HepG2 (cell line): ENCODE data around the gene HPS1. TPM values are rescaled to one million over a fixed set of nuclear protein-coding genes. Genes with fewer than 3 reads are reported as not detected.
A peak's percentile ranks its signal among the peaks of the same experiment; 100 is the strongest.

ENCODE experiments used
- CEBPG ChIP-seq: IDR thresholded peaks from 2 replicates; pipeline ENCODE4 v1.6.1; 2016
- MEIS2 ChIP-seq: sonication (generic); formaldehyde crosslinking; IDR thresholded peaks from 2 replicates; pipeline ENCODE4 v1.9.0; 2021; ENCODE audit warnings: mild to moderate bottlenecking, missing genetic modification reagents
- NR1H2 ChIP-seq: sonication (generic); formaldehyde crosslinking; IDR thresholded peaks from 2 replicates; pipeline ENCODE4 v1.8.1; 2022; ENCODE audit warnings: low read depth, missing genetic modification reagents, borderline replicate concordance
- RCOR2 ChIP-seq: IDR thresholded peaks from 2 replicates; pipeline ENCODE4 v1.6.1; 2016; ENCODE audit warnings: missing biosample characterization, missing genetic modification reagents
- SKI ChIP-seq: fragments of 450-650 bp; IDR thresholded peaks from one replicate; pipeline ENCODE4 v1.6.1; 2018; ENCODE audit warnings: mild to moderate bottlenecking; ENCODE audit not compliant: partially characterized antibody
- ZNF260 ChIP-seq: sonication (generic); formaldehyde crosslinking; IDR thresholded peaks from 2 replicates; pipeline ENCODE4 v1.4.0; 2020; ENCODE audit warnings: missing genetic modification reagents, low read depth, mild to moderate bottlenecking, borderline replicate concordance
- ZNF383 ChIP-seq: sonication (generic); formaldehyde crosslinking; IDR thresholded peaks from 2 replicates; pipeline ENCODE4 v1.4.0; 2020; ENCODE audit warnings: missing genetic modification reagents, mild to moderate bottlenecking, borderline replicate concordance
- ZNF543 ChIP-seq: sonication (generic); formaldehyde crosslinking; IDR thresholded peaks from 2 replicates; pipeline ENCODE4 v1.4.0; 2020; ENCODE audit warnings: mild to moderate bottlenecking, missing genetic modification reagents
- ZNF615 ChIP-seq: sonication (generic); formaldehyde crosslinking; IDR thresholded peaks from 2 replicates; pipeline ENCODE4 v1.5.0; 2020; ENCODE audit warnings: mild to moderate bottlenecking, missing genetic modification reagents, borderline replicate concordance
- polyA plus RNA-seq, 8 experiments: library from polyadenylated mRNA; depleted of rRNA in 3 of 8; stranded (reverse) in 7 of 8; unstranded in 1 of 8; fragments of >200 nt; fragmentation: Illumina TruSeq in 4 of 8; extraction: Trizol in 4 of 8; gene quantifications; 2 replicates each; pipeline versions ENCODE4 v1.2.1 to v1.2.3, GENCODE V29; 2011 to 2016; ENCODE audit warnings: low read depth in 4 of 8, missing spikeins in 1 of 8, mixed read lengths in 1 of 8; ENCODE audit not compliant: insufficient read depth in 1 of 8
- total RNA-seq, 5 experiments: library from RNA; depleted of rRNA; stranded (reverse); fragments of >200 nt; fragmentation: Illumina TruSeq; extraction: Trizol; gene quantifications; 2 replicates each; pipeline ENCODE4 v1.2.3, GENCODE V29; 2016; ENCODE audit warnings: low read depth in 1 of 5
- TF ChIP-seq, protein P1 (sequence below): sonication (generic); formaldehyde crosslinking; IDR thresholded peaks from 2 replicates; pipeline ENCODE4 v1.5.1; 2020; ENCODE audit warnings: mild to moderate bottlenecking, missing genetic modification reagents, moderate library complexity
- TF ChIP-seq, protein P2 (sequence below): sonication (generic); formaldehyde crosslinking; IDR thresholded peaks from 2 replicates; pipeline ENCODE4 v1.4.0; 2020; ENCODE audit warnings: missing genetic modification reagents, borderline replicate concordance
- TF ChIP-seq, protein P3 (sequence below): sonication (generic); formaldehyde crosslinking; IDR thresholded peaks from 2 replicates; pipeline ENCODE4 v1.8.0; 2022; ENCODE audit warnings: missing genetic modification reagents, mild to moderate bottlenecking, inconsistent platforms, borderline replicate concordance
- TF ChIP-seq, protein P4 (sequence below): sonication (generic); formaldehyde crosslinking; IDR thresholded peaks from 2 replicates; pipeline ENCODE4 v1.5.0; 2020; ENCODE audit warnings: missing genetic modification reagents, mild to moderate bottlenecking, borderline replicate concordance
- TF ChIP-seq, protein P5 (sequence below): sonication (generic); formaldehyde crosslinking; IDR thresholded peaks from 2 replicates; pipeline ENCODE4 v1.4.0; 2020; ENCODE audit warnings: missing genetic modification reagents, low read depth, mild to moderate bottlenecking, borderline replicate concordance
- TF ChIP-seq, protein P6 (sequence below): sonication (generic); formaldehyde crosslinking; IDR thresholded peaks from 2 replicates; pipeline ENCODE4 v1.5.1; 2020; ENCODE audit warnings: missing genetic modification reagents, mild to moderate bottlenecking, borderline replicate concordance

Gene HPS1
- total and polyA plus RNA-seq, 2 of the 13 experiments (the other 11 are each of a cell fraction or from before 2014, with no cell fraction given) = 24.6 to 25.8 TPM

DNA sequence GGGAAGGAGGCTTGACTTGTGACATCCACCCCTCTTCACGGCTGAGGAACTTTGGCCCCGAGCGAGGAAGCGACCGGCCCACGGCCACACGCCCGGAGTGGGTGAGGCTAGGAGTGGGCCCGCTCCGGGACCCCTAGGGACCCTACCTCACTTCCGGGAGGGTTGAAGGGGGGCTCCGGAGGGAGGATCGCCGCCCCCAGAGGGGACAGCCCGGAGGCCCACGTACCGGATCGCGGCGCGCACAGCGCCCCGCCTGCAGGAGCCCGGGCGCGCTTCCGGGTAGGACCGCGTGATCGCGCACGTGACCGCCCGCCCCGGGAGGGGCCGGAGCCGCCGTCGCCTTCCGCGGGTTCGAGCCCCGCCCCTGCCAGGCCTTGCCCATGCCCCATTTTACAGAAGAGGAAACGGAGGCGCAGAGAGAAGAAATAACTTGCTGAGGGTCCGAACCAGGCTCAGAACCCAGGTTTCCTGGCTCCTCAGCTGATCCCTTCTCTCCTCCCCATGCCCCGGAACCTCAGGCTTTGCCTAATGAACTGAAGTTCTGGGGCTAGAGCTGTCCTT, at the start of gene HPS1 (continued):
- TF ChIP-seq, protein P1, sequence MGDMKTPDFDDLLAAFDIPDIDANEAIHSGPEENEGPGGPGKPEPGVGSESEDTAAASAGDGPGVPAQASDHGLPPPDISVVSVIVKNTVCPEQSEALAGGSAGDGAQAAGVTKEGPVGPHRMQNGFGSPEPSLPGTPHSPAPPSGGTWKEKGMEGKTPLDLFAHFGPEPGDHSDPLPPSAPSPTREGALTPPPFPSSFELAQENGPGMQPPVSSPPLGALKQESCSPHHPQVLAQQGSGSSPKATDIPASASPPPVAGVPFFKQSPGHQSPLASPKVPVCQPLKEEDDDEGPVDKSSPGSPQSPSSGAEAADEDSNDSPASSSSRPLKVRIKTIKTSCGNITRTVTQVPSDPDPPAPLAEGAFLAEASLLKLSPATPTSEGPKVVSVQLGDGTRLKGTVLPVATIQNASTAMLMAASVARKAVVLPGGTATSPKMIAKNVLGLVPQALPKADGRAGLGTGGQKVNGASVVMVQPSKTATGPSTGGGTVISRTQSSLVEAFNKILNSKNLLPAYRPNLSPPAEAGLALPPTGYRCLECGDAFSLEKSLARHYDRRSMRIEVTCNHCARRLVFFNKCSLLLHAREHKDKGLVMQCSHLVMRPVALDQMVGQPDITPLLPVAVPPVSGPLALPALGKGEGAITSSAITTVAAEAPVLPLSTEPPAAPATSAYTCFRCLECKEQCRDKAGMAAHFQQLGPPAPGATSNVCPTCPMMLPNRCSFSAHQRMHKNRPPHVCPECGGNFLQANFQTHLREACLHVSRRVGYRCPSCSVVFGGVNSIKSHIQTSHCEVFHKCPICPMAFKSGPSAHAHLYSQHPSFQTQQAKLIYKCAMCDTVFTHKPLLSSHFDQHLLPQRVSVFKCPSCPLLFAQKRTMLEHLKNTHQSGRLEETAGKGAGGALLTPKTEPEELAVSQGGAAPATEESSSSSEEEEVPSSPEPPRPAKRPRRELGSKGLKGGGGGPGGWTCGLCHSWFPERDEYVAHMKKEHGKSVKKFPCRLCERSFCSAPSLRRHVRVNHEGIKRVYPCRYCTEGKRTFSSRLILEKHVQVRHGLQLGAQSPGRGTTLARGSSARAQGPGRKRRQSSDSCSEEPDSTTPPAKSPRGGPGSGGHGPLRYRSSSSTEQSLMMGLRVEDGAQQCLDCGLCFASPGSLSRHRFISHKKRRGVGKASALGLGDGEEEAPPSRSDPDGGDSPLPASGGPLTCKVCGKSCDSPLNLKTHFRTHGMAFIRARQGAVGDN (CRISPR knock-in tag) = peak; percentile 75
- TF ChIP-seq ZNF260 (CRISPR knock-in tag) (no peak), ZNF543 (CRISPR knock-in tag) (no peak), SKI (no peak), MEIS2 (CRISPR knock-in tag) (peak; percentile 55; the same call in 1 of the 2 replicates), CEBPG (CRISPR knock-in tag) (no peak), NR1H2 (CRISPR knock-in tag) (no peak), ZNF615 (no peak), ZNF383 (CRISPR knock-in tag) (no peak), RCOR2 (CRISPR knock-in tag) (peak; percentile 53; the same call in 1 of the 2 replicates)
- TF ChIP-seq, protein P2, sequence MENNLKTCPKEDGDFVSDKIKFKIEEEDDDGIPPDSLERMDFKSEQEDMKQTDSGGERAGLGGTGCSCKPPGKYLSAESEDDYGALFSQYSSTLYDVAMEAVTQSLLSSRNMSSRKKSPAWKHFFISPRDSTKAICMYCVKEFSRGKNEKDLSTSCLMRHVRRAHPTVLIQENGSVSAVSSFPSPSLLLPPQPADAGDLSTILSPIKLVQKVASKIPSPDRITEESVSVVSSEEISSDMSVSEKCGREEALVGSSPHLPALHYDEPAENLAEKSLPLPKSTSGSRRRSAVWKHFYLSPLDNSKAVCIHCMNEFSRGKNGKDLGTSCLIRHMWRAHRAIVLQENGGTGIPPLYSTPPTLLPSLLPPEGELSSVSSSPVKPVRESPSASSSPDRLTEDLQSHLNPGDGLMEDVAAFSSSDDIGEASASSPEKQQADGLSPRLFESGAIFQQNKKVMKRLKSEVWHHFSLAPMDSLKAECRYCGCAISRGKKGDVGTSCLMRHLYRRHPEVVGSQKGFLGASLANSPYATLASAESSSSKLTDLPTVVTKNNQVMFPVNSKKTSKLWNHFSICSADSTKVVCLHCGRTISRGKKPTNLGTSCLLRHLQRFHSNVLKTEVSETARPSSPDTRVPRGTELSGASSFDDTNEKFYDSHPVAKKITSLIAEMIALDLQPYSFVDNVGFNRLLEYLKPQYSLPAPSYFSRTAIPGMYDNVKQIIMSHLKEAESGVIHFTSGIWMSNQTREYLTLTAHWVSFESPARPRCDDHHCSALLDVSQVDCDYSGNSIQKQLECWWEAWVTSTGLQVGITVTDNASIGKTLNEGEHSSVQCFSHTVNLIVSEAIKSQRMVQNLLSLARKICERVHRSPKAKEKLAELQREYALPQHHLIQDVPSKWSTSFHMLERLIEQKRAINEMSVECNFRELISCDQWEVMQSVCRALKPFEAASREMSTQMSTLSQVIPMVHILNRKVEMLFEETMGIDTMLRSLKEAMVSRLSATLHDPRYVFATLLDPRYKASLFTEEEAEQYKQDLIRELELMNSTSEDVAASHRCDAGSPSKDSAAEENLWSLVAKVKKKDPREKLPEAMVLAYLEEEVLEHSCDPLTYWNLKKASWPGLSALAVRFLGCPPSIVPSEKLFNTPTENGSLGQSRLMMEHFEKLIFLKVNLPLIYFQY (CRISPR knock-in tag) = no peak
- TF ChIP-seq, protein P3, sequence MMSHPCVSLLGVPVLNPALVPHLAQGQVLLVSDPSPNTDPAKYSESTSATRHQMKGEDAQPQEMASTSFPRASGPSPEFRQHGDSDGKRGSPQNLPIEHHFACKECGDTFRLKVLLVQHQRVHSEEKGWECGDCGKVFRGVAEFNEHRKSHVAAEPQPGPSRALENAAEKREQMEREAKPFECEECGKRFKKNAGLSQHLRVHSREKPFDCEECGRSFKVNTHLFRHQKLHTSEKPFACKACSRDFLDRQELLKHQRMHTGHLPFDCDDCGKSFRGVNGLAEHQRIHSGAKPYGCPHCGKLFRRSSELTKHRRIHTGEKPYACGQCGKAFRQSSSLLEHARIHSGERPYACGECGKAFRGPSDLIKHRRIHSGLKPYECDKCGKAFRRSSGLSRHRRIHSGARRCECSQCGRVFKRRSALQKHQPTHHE (CRISPR knock-in tag) = peak; percentile 35; the same call in 1 of the 2 replicates
- TF ChIP-seq, protein P4, sequence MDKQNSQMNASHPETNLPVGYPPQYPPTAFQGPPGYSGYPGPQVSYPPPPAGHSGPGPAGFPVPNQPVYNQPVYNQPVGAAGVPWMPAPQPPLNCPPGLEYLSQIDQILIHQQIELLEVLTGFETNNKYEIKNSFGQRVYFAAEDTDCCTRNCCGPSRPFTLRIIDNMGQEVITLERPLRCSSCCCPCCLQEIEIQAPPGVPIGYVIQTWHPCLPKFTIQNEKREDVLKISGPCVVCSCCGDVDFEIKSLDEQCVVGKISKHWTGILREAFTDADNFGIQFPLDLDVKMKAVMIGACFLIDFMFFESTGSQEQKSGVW (CRISPR knock-in tag) = no peak
- TF ChIP-seq, protein P5, sequence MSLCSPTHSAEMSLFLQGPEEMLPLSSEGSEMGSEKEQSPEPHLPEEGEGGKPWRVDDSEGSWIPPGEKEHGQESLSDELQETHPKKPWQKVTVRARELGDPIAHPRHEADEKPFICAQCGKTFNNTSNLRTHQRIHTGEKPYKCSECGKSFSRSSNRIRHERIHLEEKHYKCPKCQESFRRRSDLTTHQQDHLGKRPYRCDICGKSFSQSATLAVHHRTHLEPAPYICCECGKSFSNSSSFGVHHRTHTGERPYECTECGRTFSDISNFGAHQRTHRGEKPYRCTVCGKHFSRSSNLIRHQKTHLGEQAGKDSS = no peak
- TF ChIP-seq, protein P6, sequence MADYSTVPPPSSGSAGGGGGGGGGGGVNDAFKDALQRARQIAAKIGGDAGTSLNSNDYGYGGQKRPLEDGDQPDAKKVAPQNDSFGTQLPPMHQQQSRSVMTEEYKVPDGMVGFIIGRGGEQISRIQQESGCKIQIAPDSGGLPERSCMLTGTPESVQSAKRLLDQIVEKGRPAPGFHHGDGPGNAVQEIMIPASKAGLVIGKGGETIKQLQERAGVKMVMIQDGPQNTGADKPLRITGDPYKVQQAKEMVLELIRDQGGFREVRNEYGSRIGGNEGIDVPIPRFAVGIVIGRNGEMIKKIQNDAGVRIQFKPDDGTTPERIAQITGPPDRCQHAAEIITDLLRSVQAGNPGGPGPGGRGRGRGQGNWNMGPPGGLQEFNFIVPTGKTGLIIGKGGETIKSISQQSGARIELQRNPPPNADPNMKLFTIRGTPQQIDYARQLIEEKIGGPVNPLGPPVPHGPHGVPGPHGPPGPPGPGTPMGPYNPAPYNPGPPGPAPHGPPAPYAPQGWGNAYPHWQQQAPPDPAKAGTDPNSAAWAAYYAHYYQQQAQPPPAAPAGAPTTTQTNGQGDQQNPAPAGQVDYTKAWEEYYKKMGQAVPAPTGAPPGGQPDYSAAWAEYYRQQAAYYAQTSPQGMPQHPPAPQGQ (CRISPR knock-in tag) = no peak
